Measurements from ENCODE around the gene LGR6.

Gene LGR6

DNA sequence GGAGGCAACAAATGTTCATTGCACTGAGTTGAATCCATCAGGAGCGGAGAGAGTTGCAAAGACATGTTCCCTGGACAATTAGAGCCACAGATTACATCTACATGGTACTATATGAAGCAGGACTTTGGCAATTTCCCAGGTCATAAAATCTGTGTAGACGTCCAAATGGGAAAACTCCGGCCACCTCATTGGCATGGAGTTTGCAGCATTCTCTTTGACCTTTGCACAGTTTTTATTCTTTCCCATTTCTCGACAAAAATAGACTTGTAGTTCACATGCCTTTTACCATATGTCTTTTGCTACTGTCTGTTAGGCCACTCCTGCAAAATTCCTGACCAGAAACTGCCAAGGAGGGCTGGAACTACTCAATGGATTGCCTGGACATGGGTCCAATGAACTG is 100.0 kb downstream of the LGR6 start:
- no peak for DNase-seq

DNA sequence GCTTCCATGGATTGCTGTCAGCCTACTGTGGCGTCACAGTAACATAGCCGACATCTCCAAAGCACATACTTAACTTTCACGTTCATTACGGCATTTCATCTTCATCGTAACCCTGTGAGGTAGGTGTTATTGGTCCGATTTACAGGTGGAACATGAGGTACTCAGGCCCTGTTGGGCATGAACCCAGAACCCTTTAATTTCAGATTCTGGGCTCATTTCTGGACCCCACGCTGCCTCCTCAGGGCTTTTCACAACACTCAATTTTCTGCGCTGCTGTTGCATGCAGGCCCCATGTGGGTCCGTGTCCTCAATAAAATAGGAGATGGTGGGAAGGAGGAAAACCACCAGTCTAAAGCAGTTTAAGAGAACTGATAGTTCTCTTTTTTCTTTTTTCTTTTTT is 108.6 kb downstream of the LGR6 start:
- no peak for DNase-seq

DNA sequence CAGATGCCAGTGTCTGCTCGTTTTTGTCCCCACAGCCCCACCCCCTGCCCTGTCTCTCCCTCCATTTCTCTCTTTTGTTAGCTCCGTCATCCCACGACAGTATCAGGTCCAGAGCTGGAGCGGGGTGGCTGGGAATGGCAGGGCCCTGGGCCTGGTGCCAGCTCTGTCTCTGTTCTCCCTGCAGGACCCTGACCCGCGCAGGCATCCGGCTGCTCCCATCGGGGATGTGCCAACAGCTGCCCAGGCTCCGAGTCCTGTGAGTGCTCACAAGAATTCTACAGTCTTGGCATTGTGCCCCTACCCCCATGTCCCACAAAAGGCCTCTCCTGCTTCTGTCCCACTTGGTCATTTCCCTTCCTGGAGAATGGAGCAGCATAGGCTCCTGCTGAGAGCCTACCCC is 110.8 kb downstream of the LGR6 start:
- no peak for DNase-seq

DNA sequence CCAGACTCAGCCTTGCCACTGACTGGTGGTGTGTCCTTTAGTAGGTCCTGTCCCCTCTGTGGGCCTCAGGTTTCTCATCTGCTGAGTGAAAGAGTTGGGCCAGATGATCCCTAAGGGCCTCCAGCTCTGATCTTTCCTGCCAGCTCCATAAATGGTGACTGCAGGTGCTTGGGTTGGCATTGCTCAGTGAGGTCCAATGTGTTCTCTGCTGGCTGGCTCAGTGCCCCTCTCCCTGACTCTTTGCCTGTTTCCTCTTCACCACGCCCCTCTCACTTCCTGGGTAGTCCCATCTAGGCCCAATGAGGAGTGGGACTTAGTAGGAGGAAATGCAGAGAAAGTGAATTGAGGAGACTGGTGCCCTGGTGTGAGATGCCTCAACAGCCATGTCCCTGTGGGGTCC is 111.6 kb downstream of the LGR6 start:
- no peak for DNase-seq

DNA sequence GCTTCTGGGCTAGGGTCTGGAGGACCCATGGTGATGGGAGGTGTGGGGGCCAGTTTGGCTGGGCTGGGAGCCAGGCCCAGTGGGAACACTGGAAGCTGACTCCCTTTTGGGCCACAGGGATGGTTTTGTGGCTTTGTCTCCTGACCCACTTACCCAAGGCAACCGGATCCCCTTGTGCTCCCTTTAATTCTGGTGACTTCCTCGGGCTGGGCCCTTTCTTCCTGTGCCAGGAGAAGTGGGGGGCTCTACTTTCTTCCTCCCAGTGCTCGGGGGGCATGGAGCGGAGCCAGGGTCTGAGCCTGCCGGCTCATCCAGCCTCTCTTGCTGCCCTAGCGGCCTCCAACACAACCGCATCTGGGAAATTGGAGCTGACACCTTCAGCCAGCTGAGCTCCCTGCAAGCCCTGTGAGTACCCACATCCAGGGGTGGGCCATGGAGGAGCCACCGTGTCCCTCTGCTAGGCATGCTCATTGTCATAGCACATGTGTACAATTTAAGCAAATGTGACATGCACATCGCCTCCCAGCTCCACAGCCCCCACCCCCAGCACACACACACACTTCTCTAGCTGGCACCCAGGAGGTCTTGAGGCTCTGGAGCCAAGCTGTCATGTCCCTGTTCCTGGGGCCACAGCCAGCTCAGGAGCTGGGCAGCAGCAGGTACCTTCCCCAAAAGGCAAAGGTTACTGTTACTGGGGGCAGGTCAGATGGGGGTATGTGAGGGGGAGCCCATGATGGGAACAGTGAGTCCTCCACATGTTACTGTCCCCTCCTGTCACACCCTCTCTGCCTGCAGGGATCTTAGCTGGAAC is 113.1 kb downstream of the LGR6 start:
- DNase-seq: no peak

DNA sequence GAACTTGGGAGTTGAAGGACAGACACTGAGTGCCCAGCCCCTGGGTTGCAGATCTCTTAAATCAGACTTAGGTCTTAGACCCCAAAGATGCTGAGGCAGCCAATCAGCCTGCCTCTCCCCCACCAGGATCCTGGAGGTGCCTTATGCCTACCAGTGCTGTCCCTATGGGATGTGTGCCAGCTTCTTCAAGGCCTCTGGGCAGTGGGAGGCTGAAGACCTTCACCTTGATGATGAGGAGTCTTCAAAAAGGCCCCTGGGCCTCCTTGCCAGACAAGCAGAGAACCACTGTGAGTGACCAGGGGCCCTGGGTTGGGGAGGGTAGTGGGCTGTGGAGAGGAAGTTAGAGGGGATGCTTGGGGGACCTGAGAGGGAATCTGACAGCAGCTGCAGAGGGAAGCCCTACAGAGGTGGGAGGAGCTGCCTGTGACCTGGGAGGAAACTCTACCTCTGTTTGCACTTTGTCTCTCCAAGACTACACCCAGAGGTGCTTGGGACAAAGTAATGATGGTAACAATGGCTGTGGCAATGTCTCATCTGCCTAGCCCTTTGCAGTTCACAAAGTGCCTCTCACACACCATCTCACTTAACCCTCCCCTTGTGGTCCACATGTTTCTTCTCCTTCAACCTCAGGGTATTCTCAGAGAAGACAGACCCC is 116.6 kb downstream of the LGR6 start:
- DNase-seq: no peak

DNA sequence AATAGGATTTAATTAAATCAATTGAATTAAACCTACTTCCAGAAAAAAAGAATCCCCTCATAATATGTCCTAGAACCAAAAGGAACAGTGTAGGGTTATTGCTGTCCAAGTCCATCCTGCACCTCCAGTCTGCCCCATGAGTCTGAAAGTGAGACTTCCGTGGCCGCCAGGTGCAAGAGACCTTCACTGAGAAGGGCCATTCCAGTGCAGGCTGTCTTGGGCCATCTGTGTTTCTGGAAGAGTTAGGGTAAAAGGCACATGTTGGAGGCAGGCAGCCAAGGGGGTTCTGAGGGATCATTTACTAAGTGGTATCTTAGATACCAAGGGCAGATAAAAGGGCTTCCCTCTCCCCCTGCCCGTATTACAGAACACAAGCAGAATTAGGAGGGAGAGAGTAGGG is 117.1 kb downstream of the LGR6 start:
- DNase-seq: no peak

DNA sequence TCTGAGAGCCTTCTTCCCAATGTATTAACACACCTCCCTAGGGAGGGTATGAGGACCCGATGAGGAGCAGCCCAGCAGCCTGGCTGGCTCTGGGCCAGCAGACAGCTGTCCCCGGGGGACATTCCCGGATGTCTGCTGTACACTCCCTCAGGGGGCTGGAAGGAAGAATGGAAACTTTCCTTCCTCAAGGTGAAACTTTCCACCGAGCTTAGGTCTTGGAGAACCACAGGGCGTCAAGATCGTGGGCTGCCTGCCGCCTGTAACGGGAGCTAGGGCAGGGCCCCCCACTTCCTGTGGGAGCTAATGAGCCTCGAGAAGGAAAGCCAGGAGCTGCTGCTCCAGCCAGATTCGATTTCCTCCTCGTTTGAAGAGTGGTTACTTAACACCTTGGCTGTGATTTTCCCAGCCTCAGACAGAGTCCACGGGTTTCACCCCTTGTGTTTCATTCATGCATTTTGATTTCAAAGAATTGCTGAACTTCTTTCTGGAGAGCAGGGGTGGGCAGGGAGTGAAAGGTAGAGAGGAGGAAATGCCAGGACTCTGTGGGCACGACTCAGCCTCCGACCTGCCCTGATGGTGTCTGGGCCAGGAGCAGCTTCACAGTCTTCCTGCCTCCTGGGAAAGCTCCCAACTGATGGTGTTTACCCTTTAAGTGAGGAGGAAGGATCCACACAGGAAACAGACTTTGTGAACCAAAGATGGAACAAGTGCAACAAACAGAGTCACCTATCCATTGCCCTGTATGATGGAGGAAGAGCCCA is 118.5 kb downstream of the LGR6 start:
- no peak for DNase-seq

DNA sequence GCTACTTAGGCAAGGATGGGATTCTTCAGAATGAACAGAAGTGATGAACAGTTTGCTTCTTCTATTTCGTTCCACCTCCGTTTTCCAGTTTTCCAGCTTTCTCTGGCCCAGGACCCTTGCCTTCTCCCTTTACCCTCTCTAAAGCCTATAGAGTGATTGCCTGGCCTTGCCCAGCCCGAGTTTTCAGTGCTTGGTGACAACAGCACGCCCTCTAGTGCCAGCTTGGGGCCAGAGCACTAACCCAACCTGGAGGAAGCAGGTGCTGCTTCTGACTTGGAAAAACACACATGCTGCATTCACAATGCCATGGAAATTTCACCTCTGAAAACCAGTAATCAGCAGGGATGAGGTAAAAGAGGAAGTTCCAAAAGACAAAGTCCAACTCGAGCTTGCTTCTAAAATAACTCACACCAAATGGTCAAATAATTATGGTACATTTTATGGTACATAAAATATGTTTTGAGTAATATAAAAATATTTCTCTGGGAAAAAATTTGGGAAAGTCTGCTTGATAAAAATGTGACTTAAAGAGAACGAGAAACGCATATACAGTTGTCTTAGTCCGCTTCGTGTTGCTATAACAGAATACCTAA is 122.1 kb downstream of the LGR6 start:
- DNase-seq: peak; percentile 78

DNA sequence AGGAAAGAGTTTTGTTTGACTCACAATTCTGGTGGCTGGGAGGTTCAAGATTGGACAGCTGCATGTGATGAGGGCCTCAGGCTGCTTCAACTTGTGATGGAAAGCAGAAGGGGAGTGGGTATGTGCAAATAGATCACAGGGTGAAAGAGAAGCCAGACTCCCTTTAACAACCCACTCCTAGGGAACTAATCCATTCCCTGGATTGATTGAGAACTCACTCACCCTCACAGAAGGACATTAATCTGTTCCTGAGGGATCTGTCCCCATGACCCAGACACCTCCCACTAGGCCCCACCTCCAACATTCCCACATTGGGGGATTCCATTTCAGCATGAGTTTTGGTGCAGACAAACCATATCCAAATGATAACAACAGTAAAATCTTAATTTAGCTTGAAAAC is 122.6 kb downstream of the LGR6 start:
- no peak for DNase-seq

DNA sequence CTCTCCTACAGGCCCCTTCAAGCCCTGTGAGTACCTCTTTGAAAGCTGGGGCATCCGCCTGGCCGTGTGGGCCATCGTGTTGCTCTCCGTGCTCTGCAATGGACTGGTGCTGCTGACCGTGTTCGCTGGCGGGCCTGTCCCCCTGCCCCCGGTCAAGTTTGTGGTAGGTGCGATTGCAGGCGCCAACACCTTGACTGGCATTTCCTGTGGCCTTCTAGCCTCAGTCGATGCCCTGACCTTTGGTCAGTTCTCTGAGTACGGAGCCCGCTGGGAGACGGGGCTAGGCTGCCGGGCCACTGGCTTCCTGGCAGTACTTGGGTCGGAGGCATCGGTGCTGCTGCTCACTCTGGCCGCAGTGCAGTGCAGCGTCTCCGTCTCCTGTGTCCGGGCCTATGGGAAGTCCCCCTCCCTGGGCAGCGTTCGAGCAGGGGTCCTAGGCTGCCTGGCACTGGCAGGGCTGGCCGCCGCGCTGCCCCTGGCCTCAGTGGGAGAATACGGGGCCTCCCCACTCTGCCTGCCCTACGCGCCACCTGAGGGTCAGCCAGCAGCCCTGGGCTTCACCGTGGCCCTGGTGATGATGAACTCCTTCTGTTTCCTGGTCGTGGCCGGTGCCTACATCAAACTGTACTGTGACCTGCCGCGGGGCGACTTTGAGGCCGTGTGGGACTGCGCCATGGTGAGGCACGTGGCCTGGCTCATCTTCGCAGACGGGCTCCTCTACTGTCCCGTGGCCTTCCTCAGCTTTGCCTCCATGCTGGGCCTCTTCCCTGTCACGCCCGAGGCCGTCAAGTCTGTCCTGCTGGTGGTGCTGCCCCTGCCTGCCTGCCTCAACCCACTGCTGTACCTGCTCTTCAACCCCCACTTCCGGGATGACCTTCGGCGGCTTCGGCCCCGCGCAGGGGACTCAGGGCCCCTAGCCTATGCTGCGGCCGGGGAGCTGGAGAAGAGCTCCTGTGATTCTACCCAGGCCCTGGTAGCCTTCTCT is 124.6 kb downstream of the LGR6 start:
- no peak for DNase-seq

DNA sequence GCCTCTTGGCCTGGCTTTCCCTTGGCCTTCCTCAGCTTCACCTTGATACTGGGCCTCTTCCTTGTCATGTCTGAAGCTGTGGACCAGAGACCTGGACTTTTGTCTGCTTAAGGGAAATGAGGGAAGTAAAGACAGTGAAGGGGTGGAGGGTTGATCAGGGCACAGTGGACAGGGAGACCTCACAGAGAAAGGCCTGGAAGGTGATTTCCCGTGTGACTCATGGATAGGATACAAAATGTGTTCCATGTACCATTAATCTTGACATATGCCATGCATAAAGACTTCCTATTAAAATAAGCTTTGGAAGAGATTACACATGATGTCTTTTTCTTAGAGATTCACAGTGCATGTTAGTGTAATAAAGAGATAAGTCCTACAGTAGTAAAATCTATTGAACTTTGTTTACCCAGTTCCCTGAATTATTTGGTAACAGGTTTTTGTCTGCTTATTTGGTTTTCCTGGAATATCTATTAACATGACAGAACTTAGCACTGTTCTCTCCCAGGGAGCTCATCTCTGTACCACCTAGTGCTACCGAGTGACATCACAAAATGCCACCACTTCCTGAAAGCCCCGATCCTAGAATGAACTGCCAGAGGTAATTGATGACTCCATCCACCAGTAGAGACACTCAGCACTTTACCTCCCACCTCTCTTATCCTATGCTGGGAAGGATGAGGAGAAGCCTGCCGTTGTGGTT is 125.9 kb downstream of the LGR6 start:
- DNase-seq: no peak

DNA sequence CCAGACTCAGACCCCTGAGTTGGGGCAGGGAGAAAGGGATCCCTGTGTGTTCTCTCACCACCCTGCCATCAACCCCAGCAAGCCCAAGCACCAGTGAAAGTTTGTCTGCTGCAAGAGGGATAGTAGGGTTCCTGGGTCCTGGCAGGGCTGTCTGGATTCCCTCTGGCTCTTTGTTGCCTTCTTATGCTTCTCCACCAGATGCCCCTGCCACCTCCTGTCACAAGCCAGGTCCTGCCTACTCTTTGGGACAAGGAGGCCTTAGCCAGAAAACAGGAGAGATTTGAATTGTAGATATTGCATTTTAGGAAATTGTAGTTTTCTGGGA is 126.4 kb downstream of the LGR6 start:
- no peak for DNase-seq

DNA sequence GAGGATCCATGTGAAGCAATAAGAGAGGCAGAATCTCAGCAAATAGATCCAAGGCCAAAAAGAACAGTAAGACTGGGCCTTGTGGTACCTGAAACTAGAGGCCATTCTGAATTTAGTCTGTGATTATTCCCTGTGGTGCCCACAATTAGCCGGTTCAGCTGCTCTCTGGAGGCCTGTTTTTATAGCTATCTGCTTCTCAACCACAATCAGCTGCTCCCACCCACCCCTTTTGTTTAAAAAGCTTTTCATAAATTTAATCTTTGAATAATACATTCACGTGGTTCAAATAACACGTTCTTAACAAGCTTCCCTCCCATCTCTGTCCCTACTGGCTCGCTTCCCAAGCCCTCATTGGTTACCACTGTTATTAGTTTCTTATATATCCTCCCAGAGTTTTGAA is 130.1 kb downstream of the LGR6 start:
- DNase-seq: no peak

DNA sequence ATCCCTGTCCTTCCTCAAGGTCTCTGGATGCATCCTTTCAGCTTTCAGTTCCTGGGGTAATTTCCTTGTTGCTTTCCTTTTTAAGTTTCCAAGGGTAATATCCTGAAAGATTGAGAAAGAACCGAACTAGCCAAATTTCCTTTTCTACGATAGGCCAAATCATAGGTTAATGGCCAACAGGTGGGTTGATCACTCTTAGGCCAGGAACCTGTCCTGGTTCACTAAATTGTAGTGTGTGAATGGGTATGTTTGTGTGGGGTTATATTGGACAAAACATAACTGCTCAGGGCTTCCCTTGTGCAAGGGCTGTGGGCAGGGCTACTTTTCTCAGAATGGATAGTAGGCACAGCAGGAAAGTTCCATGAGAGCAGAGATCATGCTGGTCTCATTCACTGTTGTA is 131.0 kb downstream of the LGR6 start:
- DNase-seq: no peak

DNA sequence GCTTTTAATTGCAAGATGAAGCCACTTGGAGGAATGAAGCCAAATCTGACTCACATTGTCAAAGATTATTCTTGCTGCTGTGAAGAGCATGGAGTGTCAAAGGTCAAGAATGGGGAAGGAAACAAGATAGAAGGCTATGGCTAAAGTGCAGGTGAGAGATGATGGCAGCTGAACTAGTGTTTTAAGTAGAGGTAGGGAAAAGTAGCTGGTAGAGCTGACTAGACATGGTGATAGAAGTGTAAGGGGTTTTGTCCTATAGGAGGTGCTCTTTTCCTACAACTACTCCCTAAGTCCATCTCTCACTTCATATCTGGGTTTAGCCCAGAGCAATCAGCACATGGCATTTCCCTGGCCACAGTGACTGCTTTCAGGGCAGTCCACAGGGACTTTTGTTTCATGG is 136.3 kb downstream of the LGR6 start:
- DNase-seq: no peak

DNA sequence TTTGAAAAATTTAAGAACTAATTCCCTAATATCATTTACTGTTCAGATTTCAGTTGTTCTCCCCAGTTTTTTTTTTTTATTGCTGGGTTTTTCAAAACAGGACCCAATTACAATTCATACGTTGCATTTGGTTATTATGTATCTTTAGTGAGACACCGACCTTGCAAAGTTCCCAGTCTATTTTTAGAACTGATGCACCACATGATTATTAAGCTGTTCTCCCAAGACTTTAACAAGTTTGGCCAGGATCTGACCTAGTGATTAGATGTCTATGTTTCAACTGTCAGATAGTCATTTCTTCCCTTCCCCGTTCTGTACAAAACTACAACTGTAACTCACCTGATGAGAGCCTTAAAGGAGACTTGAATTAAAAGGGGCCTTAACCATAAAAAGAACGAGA is 140.3 kb downstream of the LGR6 start:
- no peak for DNase-seq

DNA sequence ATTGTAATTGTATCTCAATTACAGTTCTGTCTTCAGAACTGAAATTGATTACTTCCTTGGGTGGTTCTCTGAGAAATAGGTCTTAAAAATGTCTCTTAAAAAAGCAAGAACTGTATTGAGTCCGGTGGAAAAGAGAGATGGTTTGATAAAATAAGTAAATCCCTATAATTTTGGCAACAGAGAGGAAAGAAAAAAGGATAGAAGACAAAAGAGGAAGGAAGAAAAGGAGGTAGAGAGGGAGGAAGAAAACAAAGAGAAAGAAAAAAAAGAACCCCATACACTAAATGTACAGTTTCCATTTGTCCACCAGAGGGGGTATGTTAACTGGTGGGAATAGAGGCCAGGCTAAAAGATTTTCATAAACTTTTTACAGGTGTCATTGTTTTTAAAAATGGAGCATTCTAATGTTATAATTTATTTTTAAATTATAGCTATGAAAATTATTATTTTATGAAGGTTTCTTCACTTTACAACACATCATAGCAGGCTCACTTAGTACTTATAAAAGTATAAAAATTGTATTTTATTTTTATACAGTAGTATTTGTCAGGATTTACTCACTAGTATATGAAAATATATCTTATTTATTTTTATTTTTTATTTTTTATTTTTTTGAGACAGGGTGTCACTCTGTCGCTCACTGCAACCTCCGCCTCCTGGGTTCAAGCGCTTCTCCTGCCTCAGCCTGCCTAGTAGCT is 150.2 kb downstream of the LGR6 start:
- no peak for DNase-seq

DNA sequence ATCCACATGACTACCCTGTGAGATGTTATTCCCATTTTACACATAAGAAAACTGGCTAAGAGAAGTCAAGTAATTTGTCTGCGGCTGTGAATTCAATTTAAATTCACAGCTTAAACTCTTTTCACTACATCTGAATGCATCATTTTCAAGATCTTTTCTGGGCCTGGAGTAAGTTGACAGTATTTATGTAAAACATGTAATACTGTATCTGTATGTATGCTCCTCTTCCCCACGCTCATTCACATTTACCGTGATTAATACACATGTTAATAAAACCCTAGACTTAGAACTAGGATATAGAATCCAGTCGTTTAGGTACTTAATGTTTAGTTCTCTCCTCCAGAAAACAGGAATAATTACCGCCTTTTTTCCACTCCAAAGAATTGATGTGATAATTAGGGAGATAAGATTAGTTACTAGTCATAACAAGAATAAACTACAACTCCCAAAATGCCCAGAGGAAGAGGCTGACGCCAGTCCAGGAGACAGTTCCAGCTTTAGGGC is 154.5 kb downstream of the LGR6 start:
- no peak for DNase-seq

DNA sequence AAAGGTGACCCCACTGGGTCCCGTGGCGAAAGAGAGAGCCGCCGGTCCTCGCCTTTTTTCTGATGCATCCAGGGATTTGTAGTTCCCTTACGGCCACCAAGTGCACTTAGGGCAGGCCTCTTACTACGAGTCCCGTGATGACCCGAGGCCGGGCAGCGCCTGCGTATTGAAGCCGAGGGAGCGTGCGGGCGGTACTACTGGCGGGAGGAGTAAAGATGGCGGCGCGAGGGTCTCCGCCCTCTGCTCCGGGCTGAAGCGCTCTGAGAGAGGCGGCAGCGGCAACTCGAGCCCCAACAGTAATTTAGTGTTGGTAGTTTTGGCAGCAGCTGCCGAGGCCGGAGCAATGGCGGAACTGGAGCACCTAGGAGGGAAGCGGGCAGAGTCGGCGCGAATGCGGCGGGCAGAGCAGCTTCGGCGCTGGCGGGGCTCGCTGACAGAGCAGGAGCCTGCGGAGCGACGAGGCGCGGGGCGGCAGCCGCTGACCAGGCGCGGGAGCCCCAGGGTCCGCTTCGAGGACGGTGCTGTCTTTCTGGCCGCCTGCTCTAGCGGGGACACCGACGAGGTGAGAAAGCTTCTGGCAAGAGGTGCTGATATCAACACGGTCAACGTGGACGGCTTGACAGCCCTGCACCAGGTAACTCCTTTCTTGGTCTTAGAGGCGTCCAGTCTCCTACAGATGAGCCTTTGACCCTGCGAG is 155.1 kb downstream of the LGR6 start, which contains the start of gene PPP1R12B:
PPP1R12B (plus strand) TSS at position 191 of the 697 bp plus-strand sequence; CDS start at position 344, 153 bp downstream.
- peak; percentile 93 for DNase-seq
